HG02642 (cell line): ENCODE measurements around the gene TMEM223.
"Not testable (repeated sequence)": the region's sequence is repeated elsewhere in the genome, so short reads cannot be mapped to it uniquely, and the experiment has no call there.

Experiments used
- ATAC-seq: cut with Tn5 transposase; IDR thresholded peaks from one replicate; pipeline ENCODE4 v1.9.1; 2021; ENCODE audit warnings: mild to moderate bottlenecking; ENCODE audit not compliant: unreplicated experiment, poor library complexity

TMEM223 gene

DNA sequence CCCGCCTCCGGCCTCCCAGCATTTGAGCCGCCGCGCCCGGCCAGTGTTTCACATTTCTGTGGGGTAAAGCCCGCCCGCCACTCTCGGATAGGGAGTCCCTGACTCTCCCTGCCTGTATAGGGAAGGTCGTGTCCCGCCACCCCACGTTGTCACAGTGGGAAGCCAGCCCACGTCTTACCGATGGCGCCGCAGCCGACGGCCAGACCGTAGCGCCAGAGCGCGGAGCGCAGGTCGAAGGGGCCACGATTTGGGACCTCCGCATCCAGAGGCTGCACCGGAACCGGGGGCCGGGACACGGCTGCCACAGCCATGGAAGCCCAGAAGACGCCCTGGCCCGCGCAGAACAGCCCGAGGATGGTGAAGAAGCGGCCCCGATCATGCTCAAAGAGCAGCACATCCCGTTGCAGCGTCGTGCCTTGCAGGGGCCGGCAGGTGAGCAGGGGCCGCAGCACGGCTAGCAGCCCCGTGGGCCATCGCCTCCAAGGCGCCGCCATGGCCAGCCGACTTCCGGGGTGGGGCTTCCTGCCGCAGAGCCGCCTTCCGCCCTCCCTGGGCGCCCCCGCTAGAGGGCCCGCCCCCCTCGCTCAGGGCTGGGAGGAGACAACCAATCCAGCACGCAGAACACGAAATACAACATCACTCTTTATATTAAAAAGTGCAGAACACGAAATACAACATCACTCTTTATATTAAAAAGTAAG, at the start of gene TMEM223:
Gene TMEM223 (minus strand): TSS at position 506 of the 701 bp plus-strand sequence. CDS start 12 bp downstream, at position 494.
- ATAC-seq = peak; percentile 70

DNA sequence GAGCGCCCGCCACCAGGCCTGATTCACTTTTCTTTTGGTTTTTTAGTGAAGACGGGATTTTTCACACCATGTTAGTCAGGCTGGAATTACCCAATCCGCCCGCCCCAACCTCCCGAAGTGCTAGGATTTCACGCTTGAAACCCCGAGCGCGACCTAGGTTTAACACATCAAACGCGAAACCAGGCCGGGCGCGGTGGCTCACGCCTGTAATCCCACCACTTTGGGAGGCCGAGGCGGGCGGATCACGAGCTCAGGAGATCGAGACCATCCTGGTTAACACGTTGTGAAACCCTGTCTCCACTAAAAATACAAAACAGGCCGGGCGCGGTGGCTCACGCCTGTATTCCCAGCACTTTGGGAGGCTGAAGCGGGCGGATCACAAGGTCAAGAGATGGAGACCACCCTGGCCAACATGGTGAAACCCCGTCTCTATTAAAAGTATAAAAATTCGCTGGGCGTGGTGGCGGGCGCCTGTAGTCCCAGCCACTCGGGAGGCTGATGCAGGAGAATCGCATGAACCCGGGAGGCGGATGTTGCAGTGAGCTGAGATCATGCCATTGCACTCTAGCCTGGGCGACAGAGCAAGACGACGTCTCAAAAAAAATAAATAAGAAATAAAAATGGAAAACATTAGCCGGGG, 49.0 kb upstream of the TMEM223 start:
- ATAC-seq = peak; percentile 19

GRCh38 chr11:62839050-62839945, 47.5 kb upstream of the TMEM223 start, which contains the start of gene WDR74:
Gene WDR74, minus strand, starts transcription at chr11:62839590. Its CDS starts 20 bp downstream, at chr11:62839570.
- ATAC-seq = peak; percentile 50

- ATAC-seq = no peak
These were observed 43.5 kb upstream of the TMEM223 start for GRCh38 chr11:62835336-62835735.

- no peak for ATAC-seq
These were observed 40.8 kb upstream of the TMEM223 start, which contains the start of gene TEX54 for GRCh38 chr11:62832336-62833234. Gene TEX54, minus strand, starts transcription at chr11:62832841.

DNA sequence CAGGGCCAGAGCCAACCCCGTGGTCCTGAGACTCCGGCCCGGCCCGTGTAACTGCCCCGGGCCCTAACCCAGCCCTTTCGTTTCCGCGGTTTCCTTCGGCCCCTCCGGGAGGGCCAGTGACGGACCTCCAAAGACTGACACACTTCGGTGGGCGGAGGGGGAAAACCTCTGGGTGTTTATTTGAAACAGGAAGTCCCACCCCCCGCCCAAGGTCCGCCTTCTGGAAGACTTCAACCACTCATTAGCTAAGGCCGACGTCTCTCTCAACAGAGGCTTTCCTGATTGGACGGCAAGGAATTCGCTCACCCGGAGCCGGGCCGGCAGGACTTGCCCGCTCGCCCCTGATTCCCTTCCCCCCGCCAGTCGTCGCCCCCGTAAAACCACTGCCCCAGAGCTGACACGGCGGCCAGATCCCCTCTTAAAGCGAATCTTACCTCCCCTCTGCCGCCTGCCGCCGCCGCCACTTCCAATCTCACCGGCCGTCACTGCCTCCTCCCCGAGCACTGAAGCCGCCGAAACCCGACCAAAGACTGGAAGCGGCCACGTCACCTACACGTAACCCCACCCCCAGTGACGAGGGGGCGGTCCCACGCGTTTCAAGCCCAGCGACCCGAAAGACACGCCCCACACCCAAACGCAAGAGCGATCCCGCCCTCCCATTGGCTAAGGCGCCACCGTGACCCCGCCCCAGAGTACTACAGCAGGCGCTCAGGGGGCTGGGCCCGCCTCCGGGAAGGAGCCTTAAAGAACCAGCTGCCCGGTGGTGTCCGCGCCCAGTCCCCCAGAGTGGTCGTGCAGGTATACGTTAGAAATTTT, 39.9 kb upstream of the TMEM223 start, which contains the start of gene STX5:
Gene STX5 (minus strand): TSS at position 532 of the 816 bp plus-strand sequence. CDS start 808 bp downstream, outside the sequence.
- peak; percentile 86 for ATAC-seq

DNA sequence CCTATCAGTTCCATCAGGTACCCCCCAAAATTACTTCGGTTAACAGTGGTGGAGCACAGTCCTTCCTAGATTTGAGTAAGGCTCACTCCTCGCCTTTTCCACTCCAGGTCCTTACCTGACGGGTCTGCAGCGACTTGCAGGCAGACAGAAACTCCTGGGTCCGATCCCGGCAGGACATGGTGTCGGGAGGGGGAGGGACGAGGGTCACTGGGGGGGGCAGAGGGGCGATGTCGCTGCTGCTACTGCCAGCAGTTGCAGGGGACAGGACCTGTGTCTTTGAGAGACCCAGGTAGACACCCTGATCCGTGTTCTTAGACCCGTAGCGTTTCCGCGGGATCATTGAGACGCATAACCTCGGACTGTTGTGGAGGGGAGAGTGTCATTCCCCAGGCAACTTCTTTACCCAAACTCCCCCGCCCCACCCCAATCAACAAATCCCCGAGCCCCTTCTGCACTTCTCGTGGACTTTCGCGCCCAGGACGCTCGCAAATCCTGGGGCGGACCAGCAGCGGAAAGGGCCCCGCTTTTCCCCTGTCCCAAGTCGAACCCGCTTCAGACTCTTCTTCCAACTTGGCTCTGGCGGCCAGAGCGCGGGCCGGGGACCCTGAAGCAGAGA, 39.2 kb upstream of the TMEM223 start:
- no peak for ATAC-seq

GRCh38 chr11:62828130-62828529, 36.3 kb upstream of the TMEM223 start:
- ATAC-seq = not testable (repeated sequence)

- no peak for ATAC-seq
These were observed 31.9 kb upstream of the TMEM223 start for GRCh38 chr11:62823677-62824076.

GRCh38 chr11:62817129-62817528, 25.3 kb upstream of the TMEM223 start:
- no peak for ATAC-seq

GRCh38 chr11:62816557-62816956, 24.8 kb upstream of the TMEM223 start:
- ATAC-seq = no peak

- ATAC-seq = no peak
These were observed 19.9 kb upstream of the TMEM223 start for GRCh38 chr11:62811659-62812058.

DNA sequence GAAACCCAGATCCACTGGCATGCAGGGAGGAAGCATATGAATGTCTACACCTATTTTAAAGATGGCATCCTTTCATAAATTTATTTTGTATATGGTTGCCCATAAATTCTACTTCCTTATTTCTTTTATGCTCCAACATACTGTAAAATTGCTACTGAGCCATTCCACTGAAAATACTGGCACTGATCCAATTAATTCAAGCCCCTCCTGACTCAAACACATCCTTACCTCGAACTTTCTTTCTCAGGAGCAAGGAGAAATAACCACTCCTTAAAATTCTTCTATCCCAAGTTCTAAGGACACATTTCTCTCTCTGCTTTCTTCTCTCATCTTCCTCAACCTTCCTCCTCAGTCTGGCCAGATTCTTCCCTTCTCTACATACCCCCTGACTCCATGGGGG, 18.9 kb upstream of the TMEM223 start:
- no peak for ATAC-seq

GRCh38 chr11:62806611-62807121, 14.9 kb upstream of the TMEM223 start:
- no peak for ATAC-seq

DNA sequence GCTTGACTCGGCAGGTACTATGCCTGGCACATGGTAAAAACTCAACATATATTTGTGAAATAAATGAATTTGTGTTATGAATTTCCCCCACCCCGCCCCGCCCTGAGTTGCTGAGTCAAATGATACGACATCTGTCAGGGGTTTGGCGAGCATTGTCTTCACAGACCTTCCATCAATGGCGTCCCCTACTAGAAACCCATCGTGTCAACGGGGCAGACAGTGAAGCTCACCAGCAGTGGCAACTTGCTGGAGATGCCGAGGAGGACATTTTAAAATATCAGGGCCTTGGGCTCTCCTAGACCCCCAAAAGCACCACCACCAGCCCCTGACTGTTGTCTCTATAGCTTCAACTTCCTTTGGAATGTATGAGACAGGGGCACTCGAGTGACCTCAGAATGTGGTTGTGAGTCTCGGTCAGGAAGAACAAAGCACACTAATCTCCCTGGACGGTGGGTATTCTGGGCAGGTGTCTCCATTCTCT, 14.2 kb upstream of the TMEM223 start:
- no peak for ATAC-seq

GRCh38 chr11:62805076-62805892, 13.5 kb upstream of the TMEM223 start, which contains the start of gene NXF1:
Gene NXF1, minus strand, starts transcription at chr11:62805440. Its CDS starts 84 bp downstream, at chr11:62805356.
- ATAC-seq = peak; percentile 88
